Panc1 (cell line): ENCODE results near the gene MAGEB4. TPM values are rescaled to one million over a fixed set of nuclear protein-coding genes. Genes with fewer than 3 reads are reported as not detected.

Experiments
- ATAC-seq: fragments of 200-7000 bp; cut with Tn5 transposase; 2 replicates; pipeline ENCODE4 v1.9.1; 2020; ENCODE audit warnings: mild to moderate bottlenecking, moderate library complexity
- BruUV-seq: library from RNA; stranded (reverse); fragments of 400-500 nt; replicated peaks from 2 replicates; lab custom pipeline; 2021; lab: Mats Ljungman, UMichigan
- CTCF ChIA-PET: fragments of 300-600 bp; sonication (Branson Sonifier 250); formaldehyde crosslinking; loops from one replicate; lab custom pipeline; 2022; ENCODE audit warnings: antibody characterized with exemption; lab: Charles Lee
- POLR2A ChIA-PET: fragments of 300-600 bp; sonication (Branson Sonifier 250); formaldehyde crosslinking; loops from one replicate; lab custom pipeline; 2022; ENCODE audit warnings: antibody characterized with exemption; lab: Charles Lee
- DNase-seq: peaks from one replicate; pipeline ENCODE4 v3.0.0-alpha.2; 2010; ENCODE audit warnings: low read depth, low spot score
- H3K27ac ChIP-seq: 2 replicates; pipeline ENCODE4 v1.5.1; 2011; ENCODE audit warnings: mild to moderate bottlenecking, low read length, inconsistent platforms
- H3K27me3 ChIP-seq: fragments of 200-500 bp; sonication (Bioruptor generic); 2 replicates; pipeline ENCODE4 v1.6.0; 2014; ENCODE audit warnings: low read length, inconsistent platforms; ENCODE audit not compliant: control insufficient read depth, insufficient read depth
- H3K36me3 ChIP-seq: fragments of 200-500 bp; sonication (Bioruptor generic); 2 replicates; pipeline ENCODE4 v1.5.1; 2014; ENCODE audit warnings: inconsistent platforms, mild to moderate bottlenecking, low read length, moderate library complexity; ENCODE audit not compliant: control insufficient read depth, insufficient read depth
- H3K4me1 ChIP-seq: 2 replicates; pipeline ENCODE4 v1.5.1; 2011; ENCODE audit warnings: inconsistent platforms, mild to moderate bottlenecking, low read length, moderate library complexity; ENCODE audit not compliant: control insufficient read depth, insufficient read depth
- H3K4me3 ChIP-seq, 2 experiments: 2 replicates each; pipeline ENCODE4 v1.5.1; 2011 to 2012; ENCODE audit warnings: low read depth in 2 of 2, low read length in 2 of 2, mild to moderate bottlenecking in 2 of 2, inconsistent platforms in 1 of 2, moderate library complexity in 1 of 2
- H3K9me3 ChIP-seq: fragments of 200-500 bp; sonication (Bioruptor generic); 2 replicates; pipeline ENCODE4 v1.5.1; 2014; ENCODE audit warnings: low read depth, mild to moderate bottlenecking, inconsistent platforms, low read length, moderate library complexity; ENCODE audit not compliant: control insufficient read depth, insufficient read depth
- POLR2AphosphoS5 ChIP-seq: IDR thresholded peaks from 2 replicates; pipeline ENCODE4 v1.6.1; 2012; ENCODE audit warnings: mild to moderate bottlenecking, low read depth, low read length, moderate library complexity
- REST ChIP-seq, 2 experiments: IDR thresholded peaks; 2 replicates each; pipeline ENCODE4 v1.6.1; 2011 to 2012; ENCODE audit warnings: low read depth in 2 of 2, control low read depth in 1 of 2, low read length in 1 of 2, mild to moderate bottlenecking in 1 of 2, moderate library complexity in 1 of 2; ENCODE audit not compliant: insufficient read depth in 1 of 2
- SIN3A ChIP-seq: IDR thresholded peaks from 2 replicates; pipeline ENCODE4 v1.6.1; 2012; ENCODE audit warnings: low read depth, mild to moderate bottlenecking, low read length, moderate library complexity, borderline replicate concordance; ENCODE audit not compliant: insufficient read depth
- TCF7L2 ChIP-seq: IDR thresholded peaks from 2 replicates; pipeline ENCODE4 v1.6.1; 2011; ENCODE audit warnings: mild to moderate bottlenecking, low read depth, low read length, inconsistent platforms
- in situ Hi-C: cut with HindIII; loops from 2 replicates; pipeline ENCODE4 v1.10.0; 2016; ENCODE audit warnings: low sequenced_read_pairs, low pct_unique_long_range_greater_than_20kb
- intact Hi-C: fragments of 100-400 bp; cut with micrococcal nuclease; formaldehyde crosslinking; loops from one replicate; pipeline ENCODE4 v1.10.0; 2022; ENCODE audit not compliant: unreplicated experiment
- total RNA-seq: library from RNA; stranded (reverse); gene quantifications from one replicate; pipeline ENCODE4 v1.2.1, GENCODE V29; 2021; ENCODE audit not compliant: unreplicated experiment
- TF ChIP-seq, protein P1 (sequence below): fragments of 450-650 bp; IDR thresholded peaks from 2 replicates; pipeline ENCODE4 v1.5.1; 2017; ENCODE audit warnings: mild to moderate bottlenecking

MAGEB4 gene
- total RNA-seq, 1 experiment from 2014 or later = not detected

DNA sequence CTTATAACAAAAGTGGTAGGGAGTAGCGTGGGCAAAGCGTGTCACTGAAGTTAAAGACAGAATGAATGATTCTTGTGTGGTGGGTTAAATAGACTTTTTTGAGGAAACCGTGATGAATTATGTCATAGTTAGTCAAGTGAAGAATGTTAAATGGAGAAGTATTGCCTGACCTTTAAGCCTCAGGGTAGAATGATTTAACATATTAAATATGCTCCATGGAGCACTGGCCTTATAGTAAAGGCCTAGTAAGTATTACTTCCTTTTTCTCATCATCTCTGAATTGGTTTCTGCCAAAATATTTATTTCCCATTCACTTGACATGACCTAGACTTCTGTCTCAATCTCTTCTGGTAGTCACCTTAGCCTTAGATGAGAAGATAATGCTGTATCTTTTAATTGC is 28.8 kb downstream of the MAGEB4 start:
- in situ Hi-C loops = no loop called here
- BruUV-seq = no TSS peak

GRCh38 chrX:30275498-30275897 is 33.7 kb downstream of the MAGEB4 start:
- ChIA-PET CTCF (no interaction called here), POLR2A (no interaction called here)
- DNase-seq (no peak), ATAC-seq (no peak)
- Histone ChIP-seq H3K4me3 (no peak overlapping the region), H3K9me3 (no peaks in the 10 kb centered on the region), H3K27ac (no peak overlapping the region), H3K36me3 (no peaks in the 10 kb centered on the region), H3K4me1 (no peaks in the 10 kb centered on the region), H3K27me3 (no peaks in the 10 kb centered on the region)
- intact Hi-C loops (loop anchor here (2.0 kb wide), 1 partner anchor 229 kb away; no protein-coding TSS in a partner anchor), in situ Hi-C loops (no loop called here)
- BruUV-seq = no TSS peak
- TF ChIP-seq, protein P1, sequence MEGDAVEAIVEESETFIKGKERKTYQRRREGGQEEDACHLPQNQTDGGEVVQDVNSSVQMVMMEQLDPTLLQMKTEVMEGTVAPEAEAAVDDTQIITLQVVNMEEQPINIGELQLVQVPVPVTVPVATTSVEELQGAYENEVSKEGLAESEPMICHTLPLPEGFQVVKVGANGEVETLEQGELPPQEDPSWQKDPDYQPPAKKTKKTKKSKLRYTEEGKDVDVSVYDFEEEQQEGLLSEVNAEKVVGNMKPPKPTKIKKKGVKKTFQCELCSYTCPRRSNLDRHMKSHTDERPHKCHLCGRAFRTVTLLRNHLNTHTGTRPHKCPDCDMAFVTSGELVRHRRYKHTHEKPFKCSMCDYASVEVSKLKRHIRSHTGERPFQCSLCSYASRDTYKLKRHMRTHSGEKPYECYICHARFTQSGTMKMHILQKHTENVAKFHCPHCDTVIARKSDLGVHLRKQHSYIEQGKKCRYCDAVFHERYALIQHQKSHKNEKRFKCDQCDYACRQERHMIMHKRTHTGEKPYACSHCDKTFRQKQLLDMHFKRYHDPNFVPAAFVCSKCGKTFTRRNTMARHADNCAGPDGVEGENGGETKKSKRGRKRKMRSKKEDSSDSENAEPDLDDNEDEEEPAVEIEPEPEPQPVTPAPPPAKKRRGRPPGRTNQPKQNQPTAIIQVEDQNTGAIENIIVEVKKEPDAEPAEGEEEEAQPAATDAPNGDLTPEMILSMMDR = peak; percentile 6; the same call in 1 of the 2 replicates
- no peak for TF ChIP-seq POLR2AphosphoS5

More for the DNA sequence above, 28.8 kb downstream of the MAGEB4 start:
- CTCF ChIA-PET = no interaction called here
- POLR2A ChIA-PET = no interaction called here
- Histone ChIP-seq H3K4me3 (no peak overlapping the region), H3K27ac (no peak overlapping the region), H3K36me3 (no peaks in the 10 kb centered on the region), H3K27me3 (no peaks in the 10 kb centered on the region), H3K4me1 (no peaks in the 10 kb centered on the region), H3K9me3 (no peaks in the 10 kb centered on the region)
- intact Hi-C loops = no loop called here
- TF ChIP-seq, protein P1 = no peak
- TF ChIP-seq SIN3A (no peak), TCF7L2 (no peak), POLR2AphosphoS5 (no peak), REST (IDR thresholded peaks at IDR 0.05; ENCODE audit: insufficient read depth in 1 of 2, low read depth in 2 of 2, low read length in 1 of 2) (no peak)
- DNase-seq = no peak
- ATAC-seq = no peak
